Skeletal muscle tissue (tissue), 4 donors: Measurements from ENCODE around the gene SLTM. TPM values are rescaled to one million over a fixed set of nuclear protein-coding genes. Genes with fewer than 3 reads are reported as not detected.

Experiments used
- H3K27ac ChIP-seq: one replicate; pipeline ENCODE4 v1.7.0; 2013; ENCODE audit warnings: mild to moderate bottlenecking, low read depth, low read length, inconsistent platforms
- H3K27me3 ChIP-seq, 3 donors: one replicate each; pipeline ENCODE4 v1.7.0; 2013; ENCODE audit warnings: low read length in 3 of 3; ENCODE audit not compliant: control insufficient read depth in 3 of 3, insufficient read depth in 3 of 3
- H3K36me3 ChIP-seq, 3 donors: one replicate each; pipeline ENCODE4 v1.7.0; 2013; ENCODE audit warnings: low read length in 3 of 3; ENCODE audit not compliant: control insufficient read depth in 3 of 3, insufficient read depth in 3 of 3
- H3K4me1 ChIP-seq, 3 donors: one replicate each; pipeline ENCODE4 v1.7.0; 2013; ENCODE audit warnings: low read length in 3 of 3, mild to moderate bottlenecking in 3 of 3; ENCODE audit not compliant: control insufficient read depth in 3 of 3, insufficient read depth in 3 of 3
- H3K4me3 ChIP-seq, 3 donors: one replicate each; pipeline ENCODE4 v1.7.0; 2013; ENCODE audit warnings: low read length in 3 of 3
- H3K9ac ChIP-seq, 3 donors: one replicate each; pipeline ENCODE4 v1.7.0; 2013; ENCODE audit warnings: low read length in 3 of 3, mild to moderate bottlenecking in 3 of 3, moderate library complexity in 2 of 3, low read depth in 1 of 3
- H3K9me3 ChIP-seq, 3 donors: one replicate each; pipeline ENCODE4 v1.7.0; 2013; ENCODE audit warnings: low read length in 3 of 3; ENCODE audit not compliant: control insufficient read depth in 3 of 3
- total RNA-seq: library from RNA; depleted of rRNA; stranded (reverse); fragments of >200 nt; gene quantifications from one replicate; pipeline ENCODE4 v1.2.3, GENCODE V29; 2014
- donor health status: Osteomylitis.

Gene SLTM
- total RNA-seq = 63.7 TPM

GRCh38 chr15:58933281-58934113, at the start of gene SLTM:
Gene SLTM (minus strand): TSS chr15:58933679. CDS start chr15:58933565, 114 bp downstream.
- Histone ChIP-seq H3K9me3 (no peaks in the 10 kb centered on the region), H3K4me1 (peaks cover 11 to 25% (median 17%) of the 10 kb centered on the region in 3 donors), H3K4me3 (peak within 1 kb of the TSS; percentile 86 to 96 (median 90)), H3K36me3 (peaks cover 4 to 6% (median 6%) of the 10 kb centered on the region in 3 donors), H3K27ac (peak within 1 kb of the TSS; percentile 83), H3K27me3 (no peaks in the 10 kb centered on the region), H3K9ac (peak within 1 kb of the TSS; percentile 95 to 99 (median 95))

- no peak overlapping the region for H3K9ac ChIP-seq
- no peak overlapping the region for H3K27ac ChIP-seq
- H3K4me1 ChIP-seq = peaks cover 0 to 6% (median 3%) of the 10 kb centered on the region in 3 donors
- H3K4me3 ChIP-seq = no peak overlapping the region
- H3K27me3 ChIP-seq = no peaks in the 10 kb centered on the region
- no peaks in the 10 kb centered on the region for H3K9me3 ChIP-seq
- no peaks in the 10 kb centered on the region for H3K36me3 ChIP-seq
Observed at GRCh38 chr15:58983261-58983660, 49.8 kb upstream of the SLTM start.

- Histone ChIP-seq H3K27me3 (no peaks in the 10 kb centered on the region), H3K36me3 (no peaks in the 10 kb centered on the region), H3K9me3 (no peaks in the 10 kb centered on the region), H3K27ac (no peak overlapping the region), H3K4me1 (peaks cover 0 to 3% (median 2%) of the 10 kb centered on the region in 3 donors), H3K4me3 (no peak overlapping the region), H3K9ac (no peak overlapping the region)
Observed at GRCh38 chr15:58981808-58982475, 48.5 kb upstream of the SLTM start.

- Histone ChIP-seq H3K4me3 (no peak overlapping the region), H3K9ac (no peak overlapping the region), H3K27me3 (no peaks in the 10 kb centered on the region), H3K36me3 (no peaks in the 10 kb centered on the region), H3K9me3 (no peaks in the 10 kb centered on the region), H3K4me1 (peaks cover 0 to 3% (median 2%) of the 10 kb centered on the region in 3 donors), H3K27ac (no peak overlapping the region)
Observed at GRCh38 chr15:58980351-58980939, 47.0 kb upstream of the SLTM start.

- no peaks in the 10 kb centered on the region for H3K36me3 ChIP-seq
- H3K9ac ChIP-seq = no peak overlapping the region
- H3K27ac ChIP-seq = no peak overlapping the region
- no peaks in the 10 kb centered on the region for H3K27me3 ChIP-seq
- peaks cover 0 to 3% (median 2%) of the 10 kb centered on the region in 3 donors for H3K4me1 ChIP-seq
- H3K4me3 ChIP-seq = no peak overlapping the region
- no peaks in the 10 kb centered on the region for H3K9me3 ChIP-seq
Observed at GRCh38 chr15:58977887-58978286, 44.4 kb upstream of the SLTM start.

- no peaks in the 10 kb centered on the region for H3K9me3 ChIP-seq
- no peaks in the 10 kb centered on the region for H3K36me3 ChIP-seq
- no peak overlapping the region for H3K4me3 ChIP-seq
- H3K9ac ChIP-seq = no peak overlapping the region
- no peaks in the 10 kb centered on the region for H3K4me1 ChIP-seq
- no peak overlapping the region for H3K27ac ChIP-seq
- H3K27me3 ChIP-seq = no peaks in the 10 kb centered on the region
Observed at GRCh38 chr15:58967479-58967878, 34.0 kb upstream of the SLTM start.

- Histone ChIP-seq H3K4me3 (no peak overlapping the region), H3K36me3 (no peaks in the 10 kb centered on the region), H3K9ac (no peak overlapping the region), H3K27me3 (no peaks in the 10 kb centered on the region), H3K27ac (no peak overlapping the region), H3K4me1 (no peaks in the 10 kb centered on the region), H3K9me3 (no peaks in the 10 kb centered on the region)
Observed at GRCh38 chr15:58966698-58967097, 33.2 kb upstream of the SLTM start.

GRCh38 chr15:58962662-58963565, 29.4 kb upstream of the SLTM start:
- Histone ChIP-seq H3K4me3 (no peak overlapping the region), H3K27ac (no peak overlapping the region), H3K27me3 (no peaks in the 10 kb centered on the region), H3K36me3 (no peaks in the 10 kb centered on the region), H3K9me3 (no peaks in the 10 kb centered on the region), H3K4me1 (no peaks in the 10 kb centered on the region), H3K9ac (no peak overlapping the region)

- H3K27ac ChIP-seq = no peak overlapping the region
- H3K27me3 ChIP-seq = no peaks in the 10 kb centered on the region
- H3K9ac ChIP-seq = no peak overlapping the region
- no peaks in the 10 kb centered on the region for H3K36me3 ChIP-seq
- no peaks in the 10 kb centered on the region for H3K4me1 ChIP-seq
- H3K4me3 ChIP-seq = no peak overlapping the region
- H3K9me3 ChIP-seq = no peaks in the 10 kb centered on the region
Observed at GRCh38 chr15:58962136-58962535, 28.7 kb upstream of the SLTM start.
